ENCODE data around the gene ADRA2B.
A peak's percentile ranks its signal among the peaks of the same experiment; 100 is the strongest.

ADRA2B gene

GRCh38 chr2:96109361-96109680 lies 7.0 kb downstream of the ADRA2B start:
- no peak for TF ChIP-seq CTCF (IDR thresholded peaks at IDR 0.05)
- Histone ChIP-seq H2AFZ (no peak overlapping the region), H3K4me1 (no peaks in the 10 kb centered on the region), H3K4me2 (ENCODE audit: low read length) (no peak overlapping the region), H3K9ac (no peak overlapping the region), H3K27me3 (ENCODE audit: control insufficient read depth, insufficient read depth, low read length) (no peaks in the 10 kb centered on the region), H3K27ac (peak overlapping the region; percentile 47), H3K36me3 (ENCODE audit: control insufficient read depth, insufficient read depth, low read length) (no peaks in the 10 kb centered on the region), H3K9me3 (ENCODE audit: control insufficient read depth, low read length) (no peaks in the 10 kb centered on the region), H3K79me2 (no peaks in the 10 kb centered on the region), H3K4me3 (ENCODE audit: low read depth, low read length) (no peak overlapping the region)

GRCh38 chr2:96108541-96109360 lies 7.6 kb downstream of the ADRA2B start:
- Histone ChIP-seq H3K27ac (peak overlapping the region; percentile 47), H3K9me3 (ENCODE audit: control insufficient read depth, low read length) (no peaks in the 10 kb centered on the region), H3K4me2 (ENCODE audit: low read length) (no peak overlapping the region), H3K4me3 (ENCODE audit: low read depth, low read length) (no peak overlapping the region), H3K27me3 (ENCODE audit: control insufficient read depth, insufficient read depth, low read length) (no peaks in the 10 kb centered on the region), H3K9ac (no peak overlapping the region), H2AFZ (no peak overlapping the region), H3K36me3 (ENCODE audit: control insufficient read depth, insufficient read depth, low read length) (no peaks in the 10 kb centered on the region), H3K4me1 (no peaks in the 10 kb centered on the region), H3K79me2 (no peaks in the 10 kb centered on the region)
- no peak for TF ChIP-seq CTCF (IDR thresholded peaks at IDR 0.05)

GRCh38 chr2:96108151-96108540 lies 8.2 kb downstream of the ADRA2B start:
- no peak for TF ChIP-seq CTCF (IDR thresholded peaks at IDR 0.05)
- no peaks in the 10 kb centered on the region for H3K36me3 ChIP-seq (ENCODE audit: control insufficient read depth, insufficient read depth, low read length)
- H3K27ac ChIP-seq, result no peak overlapping the region
- H3K4me2 ChIP-seq (ENCODE audit: low read length), result no peak overlapping the region
- H3K27me3 ChIP-seq (ENCODE audit: control insufficient read depth, insufficient read depth, low read length), result no peaks in the 10 kb centered on the region
- no peaks in the 10 kb centered on the region for H3K79me2 ChIP-seq
- no peak overlapping the region for H3K9ac ChIP-seq
- H3K4me3 ChIP-seq (ENCODE audit: low read depth, low read length), result no peak overlapping the region
- H3K4me1 ChIP-seq, result no peaks in the 10 kb centered on the region
- H2AFZ ChIP-seq, result no peak overlapping the region
- H3K9me3 ChIP-seq (ENCODE audit: control insufficient read depth, low read length), result no peaks in the 10 kb centered on the region

- H3K36me3 ChIP-seq (ENCODE audit: control insufficient read depth, insufficient read depth, low read length), result no peaks in the 10 kb centered on the region
- no peak overlapping the region for H3K27ac ChIP-seq
- H3K27me3 ChIP-seq (ENCODE audit: control insufficient read depth, insufficient read depth, low read length), result no peaks in the 10 kb centered on the region
- TF ChIP-seq CTCF (IDR thresholded peaks at IDR 0.05), result no peak
- no peak overlapping the region for H3K4me3 ChIP-seq (ENCODE audit: low read depth, low read length)
- no peaks in the 10 kb centered on the region for H3K4me1 ChIP-seq
- H2AFZ ChIP-seq, result no peak overlapping the region
- no peak overlapping the region for H3K4me2 ChIP-seq (ENCODE audit: low read length)
- no peak overlapping the region for H3K9ac ChIP-seq
- H3K9me3 ChIP-seq (ENCODE audit: control insufficient read depth, low read length), result no peaks in the 10 kb centered on the region
- H3K79me2 ChIP-seq, result no peaks in the 10 kb centered on the region
These were observed 8.7 kb downstream of the ADRA2B start for GRCh38 chr2:96107708-96108065.
